ENCODE measurements around the gene RAMP1.

- no peak for TF ChIP-seq EZH2 (IDR thresholded peaks at IDR 0.05; ENCODE audit: borderline replicate concordance)
- no peak for TF ChIP-seq CTCF (IDR thresholded peaks at IDR 0.05; ENCODE audit: poor library complexity)
- TF ChIP-seq EZH2phosphoT487 (IDR thresholded peaks at IDR 0.05; ENCODE audit: low read depth, severe bottlenecking, unreplicated experiment), result no peak
These were observed 62.6 kb downstream of the RAMP1 start for GRCh38 chr2:237921967-237922492.

Data from hepatocyte (in vitro differentiated cells).